Hepatocyte (in vitro differentiated cells): ENCODE data around the gene OR13J1. TPM values are rescaled to one million over a fixed set of nuclear protein-coding genes. Genes with fewer than 3 reads are reported as not detected.

Experiments used
- DNase-seq: peaks from one replicate; pipeline ENCODE4 v3.0.0-alpha.2; 2016; ENCODE audit warnings: low spot score
- H2AFZ ChIP-seq: fragments of 200-600 bp; sonication (generic); 2 replicates; pipeline ENCODE4 v1.6.0; 2016; ENCODE audit warnings: antibody characterized with exemption, mild to moderate bottlenecking
- H3K27ac ChIP-seq: fragments of 200-600 bp; sonication (generic); 2 replicates; pipeline ENCODE4 v1.5.1; 2016; ENCODE audit warnings: mild to moderate bottlenecking
- H3K27me3 ChIP-seq: fragments of 200-600 bp; sonication (generic); 2 replicates; pipeline ENCODE4 v1.6.1; 2016
- H3K36me3 ChIP-seq: fragments of 200-600 bp; sonication (generic); replicated peaks from 2 replicates; pipeline ENCODE4 v1.5.1; 2016; ENCODE audit warnings: low read depth; ENCODE audit not compliant: insufficient read depth
- H3K4me1 ChIP-seq: fragments of 200-600 bp; sonication (generic); 2 replicates; pipeline ENCODE4 v1.5.1; 2016; ENCODE audit warnings: mild to moderate bottlenecking, moderate library complexity; ENCODE audit not compliant: insufficient read depth
- H3K4me2 ChIP-seq: fragments of 200-600 bp; sonication (generic); 2 replicates; pipeline ENCODE4 v1.6.0; 2016
- H3K4me3 ChIP-seq: fragments of 200-600 bp; sonication (generic); 2 replicates; pipeline ENCODE4 v1.5.1; 2016; ENCODE audit warnings: mild to moderate bottlenecking
- H3K79me2 ChIP-seq: fragments of 200-600 bp; sonication (generic); 2 replicates; pipeline ENCODE4 v1.6.0; 2017; ENCODE audit warnings: mild to moderate bottlenecking
- H3K9me2 ChIP-seq: fragments of 200-600 bp; sonication (generic); replicated peaks from 2 replicates; pipeline ENCODE4 v1.6.0; 2017; ENCODE audit warnings: mild to moderate bottlenecking; ENCODE audit not compliant: insufficient read depth
- H3K9me3 ChIP-seq: fragments of 200-600 bp; sonication (generic); 2 replicates; pipeline ENCODE4 v1.5.1; 2016; ENCODE audit warnings: low read depth, mild to moderate bottlenecking
- H4K20me1 ChIP-seq: fragments of 200-600 bp; sonication (generic); 2 replicates; pipeline ENCODE4 v1.6.0; 2016; ENCODE audit warnings: mild to moderate bottlenecking; ENCODE audit not compliant: insufficient read depth, poor library complexity, severe bottlenecking
- EZH2 ChIP-seq: fragments of 200-600 bp; sonication (generic); IDR thresholded peaks from 2 replicates; pipeline ENCODE4 v1.6.1; 2016; ENCODE audit warnings: antibody characterized with exemption, mild to moderate bottlenecking, borderline replicate concordance
- EZH2phosphoT487 ChIP-seq: fragments of 200-600 bp; sonication (generic); IDR thresholded peaks from one replicate; pipeline ENCODE4 v1.6.1; 2018; ENCODE audit warnings: antibody characterized with exemption, mild to moderate bottlenecking, low read depth, moderate library complexity; ENCODE audit not compliant: unreplicated experiment, severe bottlenecking
- WGBS: methylation state at CpG from one replicate; pipeline ENCODE4 v1.1.6; 2016; ENCODE audit warnings: low lambda C conversion rate; ENCODE audit errors: missing lambda C conversion rate; 5-methylcytosine and 5-hydroxymethylcytosine counted together
- polyA plus RNA-seq: library from polyadenylated mRNA; unstranded; fragments of >200 nt; fragmentation: Nextera tagmentation; extraction: Ambion mirVana; gene quantifications from 2 replicates; pipeline ENCODE4 v1.2.1, GENCODE V29; 2016
- total RNA-seq: library from RNA; depleted of rRNA; stranded (reverse); fragments of >200 nt; gene quantifications from 2 replicates; pipeline ENCODE4 v1.2.3, GENCODE V29; 2014
- TF ChIP-seq, protein P1 (sequence below): fragments of 200-600 bp; sonication (generic); IDR thresholded peaks from 2 replicates; pipeline ENCODE4 v1.5.1; 2016; ENCODE audit warnings: antibody characterized with exemption, mild to moderate bottlenecking; ENCODE audit not compliant: poor library complexity

The OR13J1 gene
- total and polyA plus RNA-seq, 2 experiments from 2014 or later, result not detected

DNA sequence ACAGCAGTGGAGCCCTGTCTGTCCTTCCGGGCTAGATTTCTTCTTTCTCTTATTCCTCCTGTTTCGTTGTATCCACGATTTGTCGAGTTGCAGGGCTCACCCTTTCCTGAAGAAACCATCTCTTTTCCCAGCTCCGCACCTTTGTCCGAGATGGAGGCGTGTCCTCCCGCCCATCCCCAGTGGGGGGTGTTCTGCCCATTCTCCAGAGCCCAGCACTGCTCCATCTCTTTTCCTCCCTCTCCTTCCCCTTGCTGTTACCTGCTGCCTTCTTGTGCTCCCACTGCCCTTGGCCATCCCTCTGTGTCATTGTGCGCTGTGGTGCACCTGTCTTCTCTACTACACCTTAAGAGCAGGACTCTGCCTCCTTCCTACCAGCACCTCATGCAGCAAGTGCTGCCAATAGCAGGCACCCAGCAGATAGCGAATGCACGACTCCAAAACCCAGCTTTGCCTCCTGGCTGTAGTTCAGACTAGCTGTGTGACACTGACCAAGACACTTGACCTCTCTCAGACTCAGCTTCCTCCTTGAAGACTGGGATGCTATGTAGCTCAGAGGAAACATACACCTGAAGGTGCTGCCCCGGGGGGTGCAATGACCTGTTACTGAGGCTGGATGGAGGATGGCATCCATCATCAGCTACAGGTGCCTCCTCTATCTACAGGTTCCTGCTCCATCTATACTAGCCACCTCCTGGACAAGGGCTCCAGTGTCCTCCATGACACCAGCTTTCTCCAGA lies 8.9 kb downstream of the OR13J1 start:
- no peaks in the 10 kb centered on the region for H3K4me1 ChIP-seq
- 73% methylated on average over 12 of the region's 12 CpGs for WGBS
- H3K4me2 ChIP-seq, result no peak overlapping the region
- H4K20me1 ChIP-seq, result no peaks in the 10 kb centered on the region
- H3K79me2 ChIP-seq, result no peaks in the 10 kb centered on the region
- no peaks in the 10 kb centered on the region for H3K9me3 ChIP-seq
- H2AFZ ChIP-seq, result no peak overlapping the region
- no peak for DNase-seq
- no peaks in the 10 kb centered on the region for H3K9me2 ChIP-seq
- H3K36me3 ChIP-seq, result no peaks in the 10 kb centered on the region
- TF ChIP-seq EZH2phosphoT487 (no peak), EZH2 (no peak)
- TF ChIP-seq, protein P1, sequence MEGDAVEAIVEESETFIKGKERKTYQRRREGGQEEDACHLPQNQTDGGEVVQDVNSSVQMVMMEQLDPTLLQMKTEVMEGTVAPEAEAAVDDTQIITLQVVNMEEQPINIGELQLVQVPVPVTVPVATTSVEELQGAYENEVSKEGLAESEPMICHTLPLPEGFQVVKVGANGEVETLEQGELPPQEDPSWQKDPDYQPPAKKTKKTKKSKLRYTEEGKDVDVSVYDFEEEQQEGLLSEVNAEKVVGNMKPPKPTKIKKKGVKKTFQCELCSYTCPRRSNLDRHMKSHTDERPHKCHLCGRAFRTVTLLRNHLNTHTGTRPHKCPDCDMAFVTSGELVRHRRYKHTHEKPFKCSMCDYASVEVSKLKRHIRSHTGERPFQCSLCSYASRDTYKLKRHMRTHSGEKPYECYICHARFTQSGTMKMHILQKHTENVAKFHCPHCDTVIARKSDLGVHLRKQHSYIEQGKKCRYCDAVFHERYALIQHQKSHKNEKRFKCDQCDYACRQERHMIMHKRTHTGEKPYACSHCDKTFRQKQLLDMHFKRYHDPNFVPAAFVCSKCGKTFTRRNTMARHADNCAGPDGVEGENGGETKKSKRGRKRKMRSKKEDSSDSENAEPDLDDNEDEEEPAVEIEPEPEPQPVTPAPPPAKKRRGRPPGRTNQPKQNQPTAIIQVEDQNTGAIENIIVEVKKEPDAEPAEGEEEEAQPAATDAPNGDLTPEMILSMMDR, result no peak
- H3K27ac ChIP-seq, result no peak overlapping the region
- peaks cover 4% of the 10 kb centered on the region for H3K27me3 ChIP-seq
- no peak overlapping the region for H3K4me3 ChIP-seq

GRCh38 chr9:35859990-35860339 lies 10.2 kb downstream of the OR13J1 start:
- Histone ChIP-seq H3K4me1 (no peaks in the 10 kb centered on the region), H3K36me3 (no peaks in the 10 kb centered on the region), H3K9me2 (no peaks in the 10 kb centered on the region), H3K4me3 (no peak overlapping the region), H4K20me1 (no peaks in the 10 kb centered on the region), H3K27me3 (peaks cover 4% of the 10 kb centered on the region), H3K9me3 (no peaks in the 10 kb centered on the region), H2AFZ (no peak overlapping the region), H3K27ac (no peak overlapping the region), H3K79me2 (no peaks in the 10 kb centered on the region), H3K4me2 (no peak overlapping the region)
- TF ChIP-seq, protein P1, result no peak
- TF ChIP-seq EZH2phosphoT487 (no peak), EZH2 (no peak)
- no peak for DNase-seq
- 74% methylated on average over 3 of the region's 3 CpGs for WGBS

DNA sequence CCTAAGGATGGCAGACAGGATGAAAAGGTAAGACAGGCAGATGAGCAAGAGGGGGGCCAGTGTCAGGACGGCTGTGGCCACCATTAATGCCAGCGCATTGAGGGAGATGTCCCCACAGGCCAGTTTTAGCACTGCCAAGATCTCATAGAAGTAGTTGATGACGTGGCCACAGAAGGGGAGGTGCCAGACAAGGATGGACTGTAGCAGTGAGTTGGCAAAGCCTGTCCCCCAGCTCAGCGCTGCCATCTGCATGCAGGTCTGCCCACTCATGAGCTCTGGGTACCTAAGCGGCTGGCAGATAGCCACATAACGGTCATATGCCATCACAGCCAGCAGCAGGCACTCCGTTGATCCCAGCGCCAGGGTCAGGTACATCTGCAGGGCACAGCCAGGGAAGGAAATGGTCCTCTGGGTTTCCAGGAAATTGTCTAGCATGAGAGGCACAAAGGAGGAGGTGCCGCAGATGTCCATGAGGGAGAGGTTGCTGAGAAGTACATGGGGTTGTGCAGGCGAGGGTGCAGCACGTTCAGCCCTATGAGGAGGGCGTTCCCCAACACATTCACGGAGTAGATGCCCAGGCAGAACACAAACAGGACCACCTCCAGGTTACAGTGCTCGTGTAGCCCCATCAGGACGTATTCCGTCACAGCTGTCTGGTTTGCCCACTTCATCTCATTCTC lies 10.8 kb downstream of the OR13J1 start:
- no peak for TF ChIP-seq EZH2phosphoT487
- TF ChIP-seq EZH2, result no peak
- TF ChIP-seq, protein P1, result no peak
- H3K4me3 ChIP-seq, result no peak overlapping the region
- no peaks in the 10 kb centered on the region for H3K79me2 ChIP-seq
- 85% methylated on average over 16 of the region's 16 CpGs for WGBS
- no peaks in the 10 kb centered on the region for H3K9me2 ChIP-seq
- DNase-seq, result no peak
- no peaks in the 10 kb centered on the region for H3K4me1 ChIP-seq
- no peak overlapping the region for H2AFZ ChIP-seq
- no peaks in the 10 kb centered on the region for H3K9me3 ChIP-seq
- H4K20me1 ChIP-seq, result no peaks in the 10 kb centered on the region
- no peak overlapping the region for H3K27ac ChIP-seq
- H3K4me2 ChIP-seq, result no peak overlapping the region
- no peaks in the 10 kb centered on the region for H3K36me3 ChIP-seq
- peaks cover 4% of the 10 kb centered on the region for H3K27me3 ChIP-seq
